Activated CD4-positive, alpha-beta T cell treated with anti-CD3 and anti-CD28 coated beads for 48 hours (primary cell): ENCODE measurements around the gene MUC20.
A peak's percentile ranks its signal among the peaks of the same experiment; 100 is the strongest.
"Not testable (repeated sequence)": the region's sequence is repeated elsewhere in the genome, so short reads cannot be mapped to it uniquely, and the experiment has no call there.

ENCODE experiments used
- DNase-seq: peaks from one replicate; pipeline ENCODE4 v3.0.0-alpha.2; 2020

The MUC20 gene

GRCh38 chr3:195758721-195759353 lies 38.1 kb downstream of the MUC20 start:
- DNase-seq: no peak

DNA sequence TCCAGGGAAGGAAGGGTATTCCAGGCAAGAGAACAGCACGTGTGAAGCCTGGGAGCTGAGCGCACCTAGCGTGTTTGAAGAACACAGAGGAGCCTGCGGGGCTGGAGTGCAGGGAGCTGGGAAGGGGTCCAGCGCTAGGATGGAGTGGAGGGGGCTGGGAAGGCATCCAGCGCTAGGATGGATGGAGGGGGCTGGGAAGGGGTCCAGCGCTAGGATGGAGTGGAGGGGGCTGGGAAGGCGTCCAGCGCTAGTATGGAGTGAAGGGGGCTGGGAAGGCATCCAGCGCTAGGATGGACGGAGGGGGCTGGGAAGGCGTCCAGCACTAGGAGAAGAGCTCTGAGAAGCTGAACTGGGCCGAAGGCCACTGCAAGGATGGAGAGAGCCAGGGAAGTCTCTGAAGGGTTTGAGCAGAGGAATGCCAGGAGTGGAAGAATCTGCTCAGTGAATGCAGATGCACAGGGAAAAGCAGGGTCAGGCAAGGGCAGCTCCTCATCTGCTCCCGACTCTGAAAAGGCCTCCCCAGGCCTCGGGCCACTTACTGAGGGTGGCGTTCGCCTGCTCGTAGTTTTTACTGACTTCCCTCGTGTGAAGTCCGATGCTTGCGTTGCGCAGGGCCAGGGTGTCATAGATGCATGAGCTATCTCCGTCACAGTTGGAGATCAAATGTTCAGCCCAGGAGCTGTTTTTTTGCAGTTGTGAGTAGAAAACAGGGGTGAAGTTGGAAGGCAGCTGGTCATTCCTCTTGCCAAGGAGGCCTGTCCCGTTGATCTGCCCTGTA lies 39.8 kb downstream of the MUC20 start:
- no peak for DNase-seq

- no peak for DNase-seq
Measured at GRCh38 chr3:195761123-195761566, 40.4 kb downstream of the MUC20 start.

- DNase-seq: no peak
Measured at GRCh38 chr3:195761567-195762248, 40.9 kb downstream of the MUC20 start.

DNA sequence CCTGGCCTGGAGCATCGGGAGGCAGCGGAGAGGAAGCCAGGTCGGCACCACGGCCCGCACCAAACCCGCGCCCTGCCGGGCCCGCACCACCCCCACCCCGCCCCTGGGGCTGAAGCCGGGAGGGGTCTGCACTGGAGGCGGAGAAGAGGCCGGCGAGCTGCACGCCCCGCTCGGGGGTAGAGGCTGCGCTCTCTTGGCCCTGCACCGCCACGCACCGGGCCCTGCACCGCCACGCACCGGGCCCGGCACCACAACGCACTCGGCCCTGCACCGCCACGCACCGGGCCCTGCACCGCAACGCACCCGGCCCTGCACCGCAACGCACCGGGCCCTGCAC lies 41.4 kb downstream of the MUC20 start:
- no peak for DNase-seq

DNA sequence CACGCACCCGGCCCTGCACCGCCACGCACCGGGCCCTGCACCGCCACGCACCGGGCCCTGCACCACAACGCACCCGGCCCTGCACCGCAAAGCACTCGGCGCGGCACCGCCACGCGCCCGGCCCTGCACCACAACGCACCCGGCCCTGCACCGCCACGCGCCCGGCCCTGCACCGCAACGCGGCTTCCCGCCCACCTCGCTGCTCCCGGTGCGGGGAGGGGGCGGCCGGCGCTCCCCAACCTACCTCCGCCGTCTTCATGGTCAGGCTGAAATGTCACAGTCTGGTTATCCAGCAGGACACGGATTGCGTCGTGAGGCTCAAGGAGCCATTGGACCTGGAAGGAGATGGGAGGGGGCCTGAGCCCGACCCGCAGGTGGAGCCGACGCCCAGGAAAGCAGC lies 41.8 kb downstream of the MUC20 start:
- no peak for DNase-seq

- no peak for DNase-seq
Measured at GRCh38 chr3:195763076-195763830, 42.5 kb downstream of the MUC20 start.

DNA sequence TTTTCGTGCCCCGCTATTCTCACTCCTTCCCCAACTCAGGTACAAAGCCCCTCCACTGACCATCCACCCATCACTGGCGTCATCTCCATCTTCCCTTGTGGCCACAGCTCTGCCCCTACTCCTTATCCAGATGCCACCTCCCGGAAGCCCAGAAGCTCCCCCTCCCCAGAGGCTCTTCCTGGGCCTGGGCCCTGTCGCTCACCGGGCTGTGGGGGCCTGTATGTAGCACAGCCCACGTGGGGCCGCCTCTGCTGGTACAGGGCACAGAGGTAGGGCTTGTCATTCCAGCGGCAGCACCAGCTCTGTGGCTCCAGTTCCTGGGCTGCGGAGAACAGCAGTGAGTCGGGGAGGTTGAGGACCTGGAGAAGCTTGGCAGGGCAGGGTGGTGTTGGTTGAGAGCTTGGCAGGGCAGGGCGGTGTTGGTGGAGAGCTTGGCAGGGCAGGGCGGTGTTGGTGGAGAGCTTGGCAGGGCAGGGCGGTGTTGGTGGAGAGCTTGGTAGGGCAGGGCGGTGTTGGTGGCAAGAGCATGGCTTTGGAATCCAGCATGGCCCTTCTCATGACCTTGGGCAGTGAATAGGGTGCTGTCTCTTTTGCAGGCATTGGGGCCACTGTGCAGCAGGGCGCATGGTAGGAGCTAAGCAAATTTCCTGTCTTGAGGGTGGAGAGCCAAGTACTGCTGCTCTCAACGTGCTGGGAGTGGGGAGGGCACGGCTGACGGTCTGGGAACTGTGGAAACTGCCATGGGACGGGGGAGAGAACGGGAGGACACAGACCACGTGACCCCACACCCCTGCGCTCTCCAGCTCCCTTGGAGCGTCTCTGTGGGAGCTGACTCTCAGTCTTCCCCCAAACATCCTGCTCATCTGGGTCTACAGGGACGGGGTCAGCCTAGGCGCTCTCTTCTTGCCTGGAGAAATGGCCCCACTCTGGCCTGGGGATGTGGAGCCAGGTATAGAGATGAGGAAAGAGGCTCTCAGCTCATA lies 43.4 kb downstream of the MUC20 start:
- no peak for DNase-seq

DNA sequence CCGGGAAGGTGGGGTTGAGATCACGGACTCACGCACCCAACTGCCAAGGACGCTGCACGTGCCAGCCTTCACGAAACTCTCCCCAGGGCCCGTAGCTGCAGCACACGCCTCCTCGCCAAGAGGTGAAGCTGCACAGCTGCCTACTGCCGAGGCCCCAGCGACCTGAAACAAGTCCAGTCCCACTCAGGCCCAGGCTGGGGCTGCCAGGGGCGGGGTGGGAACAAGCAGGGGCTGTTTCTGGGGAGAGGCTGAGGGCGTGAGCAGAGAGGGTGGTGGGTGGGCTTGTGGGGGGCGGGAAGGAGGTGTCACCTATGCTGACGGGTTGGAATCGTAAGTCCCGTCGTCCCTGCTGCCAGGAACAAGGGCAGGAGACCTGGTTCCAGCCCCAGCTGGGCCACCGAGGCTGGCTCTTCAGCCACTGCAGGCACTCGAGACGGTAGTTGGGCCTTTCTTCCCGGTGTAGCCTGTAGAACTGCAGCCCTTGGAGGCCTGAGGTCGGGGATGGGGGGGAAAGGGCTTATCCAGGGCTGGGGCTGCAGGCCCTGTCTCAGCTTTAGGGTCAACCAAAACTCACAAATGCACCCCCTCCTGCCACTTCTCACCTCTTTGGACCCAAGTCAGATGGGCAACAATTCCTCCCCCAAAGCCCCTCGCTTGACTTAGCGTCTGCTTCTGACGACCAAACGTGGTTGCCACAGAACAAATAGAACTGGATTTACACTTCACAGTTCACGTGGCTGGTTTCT lies 44.4 kb downstream of the MUC20 start:
- no peak for DNase-seq

- no peak for DNase-seq
Measured at GRCh38 chr3:195766671-195767070, 45.9 kb downstream of the MUC20 start.

GRCh38 chr3:195767792-195768191 lies 47.0 kb downstream of the MUC20 start:
- DNase-seq: no peak

- no peak for DNase-seq
Measured at GRCh38 chr3:195768414-195768813, 47.6 kb downstream of the MUC20 start.

- no peak for DNase-seq
Measured at GRCh38 chr3:195768831-195769303, 48.1 kb downstream of the MUC20 start.

- DNase-seq: no peak
Measured at GRCh38 chr3:195769551-195769950, 48.8 kb downstream of the MUC20 start.

GRCh38 chr3:195770081-195770840 lies 49.5 kb downstream of the MUC20 start:
- no peak for DNase-seq

DNA sequence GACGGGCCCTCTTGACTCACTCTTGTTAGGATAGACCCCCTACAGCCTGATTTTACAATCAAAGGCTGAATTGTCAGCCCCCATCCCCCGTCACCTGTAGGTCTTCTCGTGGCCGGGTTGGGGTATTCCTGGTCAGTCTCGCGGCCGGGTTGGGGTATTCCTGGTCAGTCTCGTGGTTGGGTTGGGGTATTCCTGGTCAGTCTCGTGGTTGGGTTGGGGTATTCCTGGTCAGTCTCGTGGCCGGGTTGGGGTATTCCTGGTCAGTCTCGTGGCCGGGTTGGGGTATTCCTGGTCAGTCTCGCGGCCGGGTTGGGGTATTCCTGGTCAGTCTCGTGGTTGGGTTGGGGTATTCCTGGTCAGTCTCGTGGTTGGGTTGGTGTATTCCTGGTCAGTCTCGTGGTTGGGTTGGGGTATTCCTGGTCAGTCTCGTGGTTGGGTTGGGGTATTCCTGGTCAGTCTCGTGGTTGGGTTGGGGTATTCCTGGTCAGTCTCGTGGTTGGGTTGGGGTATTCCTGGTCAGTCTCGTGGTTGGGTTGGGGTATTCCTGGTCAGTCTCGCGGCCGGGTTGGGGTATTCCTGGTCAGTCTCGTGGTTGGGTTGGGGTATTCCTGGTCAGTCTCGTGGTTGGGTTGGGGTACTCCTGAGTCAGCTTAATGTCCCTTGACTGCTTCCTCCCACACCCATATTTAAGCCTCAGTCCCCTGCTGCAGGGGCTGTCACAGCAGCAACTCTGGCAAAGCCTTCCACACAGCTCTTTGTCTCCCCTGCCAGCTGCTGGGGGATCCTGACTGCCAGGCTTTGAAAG lies 50.3 kb downstream of the MUC20 start:
- DNase-seq: not testable (repeated sequence)

DNA sequence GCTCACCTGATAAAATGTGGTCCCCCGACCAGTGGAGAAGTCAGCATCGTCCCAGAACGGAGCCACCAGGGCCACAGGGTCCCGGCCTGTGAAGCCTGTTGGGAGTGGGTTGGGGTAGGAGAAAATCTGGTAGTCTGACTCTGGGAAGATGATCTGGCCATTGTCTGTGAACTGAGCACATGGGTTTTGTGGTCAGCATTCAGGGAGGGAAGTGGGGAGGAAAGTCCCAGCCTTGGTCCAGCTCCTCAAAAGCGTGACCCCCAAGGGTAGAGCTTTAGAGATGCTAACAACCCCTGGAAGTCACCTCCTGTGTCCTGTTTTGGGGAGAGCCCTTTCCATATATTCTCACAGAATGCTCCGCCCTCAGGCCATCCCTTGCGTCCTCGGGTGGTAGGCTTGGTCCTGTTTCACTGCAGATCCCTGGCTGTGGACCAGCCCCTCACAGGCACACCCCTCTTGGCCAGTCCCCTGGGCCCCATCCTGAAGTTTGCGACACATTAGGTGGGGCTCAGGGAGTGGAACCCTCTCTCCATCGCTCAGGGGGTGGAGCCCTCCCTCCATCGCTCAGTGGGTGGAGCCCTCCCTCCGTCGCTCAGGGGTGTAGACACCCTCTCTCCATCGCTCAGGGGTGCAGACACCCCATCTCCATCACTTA lies 51.0 kb downstream of the MUC20 start:
- DNase-seq: no peak

GRCh38 chr3:195773956-195774537 lies 53.3 kb downstream of the MUC20 start:
- no peak for DNase-seq

- peak; percentile 45 for DNase-seq
Measured at GRCh38 chr3:195774917-195775316, 54.1 kb downstream of the MUC20 start.
